ENCODE results near the gene SLAMF1. TPM values are rescaled to one million over a fixed set of nuclear protein-coding genes. Genes with fewer than 3 reads are reported as not detected.

Gene SLAMF1
- total RNA-seq, 1 donor from 2014 or later, result not detected

- TF ChIP-seq, protein P1, sequence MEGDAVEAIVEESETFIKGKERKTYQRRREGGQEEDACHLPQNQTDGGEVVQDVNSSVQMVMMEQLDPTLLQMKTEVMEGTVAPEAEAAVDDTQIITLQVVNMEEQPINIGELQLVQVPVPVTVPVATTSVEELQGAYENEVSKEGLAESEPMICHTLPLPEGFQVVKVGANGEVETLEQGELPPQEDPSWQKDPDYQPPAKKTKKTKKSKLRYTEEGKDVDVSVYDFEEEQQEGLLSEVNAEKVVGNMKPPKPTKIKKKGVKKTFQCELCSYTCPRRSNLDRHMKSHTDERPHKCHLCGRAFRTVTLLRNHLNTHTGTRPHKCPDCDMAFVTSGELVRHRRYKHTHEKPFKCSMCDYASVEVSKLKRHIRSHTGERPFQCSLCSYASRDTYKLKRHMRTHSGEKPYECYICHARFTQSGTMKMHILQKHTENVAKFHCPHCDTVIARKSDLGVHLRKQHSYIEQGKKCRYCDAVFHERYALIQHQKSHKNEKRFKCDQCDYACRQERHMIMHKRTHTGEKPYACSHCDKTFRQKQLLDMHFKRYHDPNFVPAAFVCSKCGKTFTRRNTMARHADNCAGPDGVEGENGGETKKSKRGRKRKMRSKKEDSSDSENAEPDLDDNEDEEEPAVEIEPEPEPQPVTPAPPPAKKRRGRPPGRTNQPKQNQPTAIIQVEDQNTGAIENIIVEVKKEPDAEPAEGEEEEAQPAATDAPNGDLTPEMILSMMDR (IDR thresholded peaks at IDR 0.05; ENCODE audit: insufficient read depth, low read length, poor library complexity, severe bottlenecking), result no peak
- Histone ChIP-seq H3K4me3 (ENCODE audit: low read depth, low read length) (no peak overlapping the region), H3K36me3 (ENCODE audit: control insufficient read depth, insufficient read depth, low read length) (no peaks in the 10 kb centered on the region), H3K27me3 (ENCODE audit: control insufficient read depth, insufficient read depth, low read length) (no peaks in the 10 kb centered on the region)
- no peak for DNase-seq (ENCODE audit: low read depth)
Measured at GRCh38 chr1:160636076-160636475, 10.8 kb downstream of the SLAMF1 start.

DNA sequence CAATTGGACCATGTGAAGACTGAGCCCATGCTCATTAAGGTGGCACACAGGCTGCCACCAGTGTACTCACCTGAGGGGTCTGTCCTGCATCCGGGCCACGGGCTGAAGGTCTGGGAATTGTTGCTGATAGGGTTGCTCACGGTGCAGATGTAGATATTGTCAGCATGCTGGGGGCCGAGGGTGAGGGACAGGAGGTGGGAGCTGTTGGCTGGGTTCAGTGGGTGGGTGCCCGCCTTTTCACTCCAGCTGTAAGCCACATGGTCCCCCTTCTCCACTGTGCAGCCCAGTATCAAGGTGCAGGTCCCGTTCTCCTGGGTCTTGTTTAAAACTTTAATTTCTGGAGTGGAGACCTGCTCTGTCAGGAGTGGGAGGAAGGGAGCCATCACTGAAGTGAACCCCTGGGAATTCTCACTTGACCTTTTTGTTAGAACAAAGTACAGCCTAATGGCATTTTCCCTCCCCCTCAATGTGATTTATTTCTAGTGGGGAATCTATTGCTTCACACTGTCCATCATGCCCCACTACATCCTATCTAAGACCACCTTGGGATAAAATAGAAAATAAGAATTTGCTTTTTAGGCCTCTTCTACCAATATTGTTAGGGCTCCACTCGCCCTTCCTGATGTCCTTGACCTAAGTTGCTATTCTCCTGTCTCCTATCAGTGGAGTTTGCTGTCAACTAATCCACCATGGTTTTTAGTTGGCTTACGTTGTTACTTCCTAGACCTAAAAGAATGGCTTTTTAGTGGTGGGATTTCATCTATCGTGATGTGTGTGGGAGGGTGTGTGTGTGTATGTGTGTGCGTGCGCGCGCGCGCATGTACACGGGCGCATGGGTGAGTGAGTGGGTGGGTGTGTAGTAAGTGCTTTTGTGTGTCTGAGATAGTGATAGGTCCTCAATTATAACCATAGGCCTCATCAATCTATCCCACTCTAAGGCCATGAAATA is 12.0 kb downstream of the SLAMF1 start:
- TF ChIP-seq, protein P1 (IDR thresholded peaks at IDR 0.05; ENCODE audit: insufficient read depth, low read length, poor library complexity, severe bottlenecking), result no peak
- Histone ChIP-seq H3K27me3 (ENCODE audit: control insufficient read depth, insufficient read depth, low read length) (no peaks in the 10 kb centered on the region), H3K4me3 (ENCODE audit: low read depth, low read length) (no peak overlapping the region), H3K36me3 (ENCODE audit: control insufficient read depth, insufficient read depth, low read length) (no peaks in the 10 kb centered on the region)
- no peak for DNase-seq (ENCODE audit: low read depth)

DNA sequence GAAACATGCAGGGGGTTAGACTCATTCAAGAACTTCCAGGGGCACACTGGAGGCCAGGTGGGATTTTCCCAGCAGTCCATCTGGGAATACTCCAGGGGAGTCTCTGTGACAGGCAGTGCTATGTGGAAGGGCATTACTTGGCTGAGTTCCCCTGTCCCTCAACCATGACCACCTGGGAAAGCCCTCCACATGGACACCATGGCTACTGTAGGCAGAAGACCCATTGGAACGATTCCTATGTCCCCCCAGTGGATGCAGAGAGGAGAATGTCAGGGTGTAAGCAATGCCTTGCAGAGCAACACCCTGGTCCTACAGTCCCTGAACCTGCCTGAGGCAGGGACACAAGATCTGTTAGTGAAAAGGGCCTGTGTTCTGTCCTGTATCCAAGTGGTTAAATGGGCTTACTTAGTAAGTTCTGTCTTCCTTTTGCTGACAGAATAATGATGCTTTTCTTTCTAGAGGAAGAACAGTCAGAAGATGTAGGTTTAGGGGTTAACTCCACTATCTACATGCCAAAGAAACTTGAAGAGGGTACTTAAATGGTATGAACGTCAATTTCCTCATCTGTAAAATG is 13.4 kb downstream of the SLAMF1 start:
- DNase-seq (ENCODE audit: low read depth), result no peak
- TF ChIP-seq, protein P1 (IDR thresholded peaks at IDR 0.05; ENCODE audit: insufficient read depth, low read length, poor library complexity, severe bottlenecking), result no peak
- Histone ChIP-seq H3K4me3 (ENCODE audit: low read depth, low read length) (no peak overlapping the region), H3K27me3 (ENCODE audit: control insufficient read depth, insufficient read depth, low read length) (no peaks in the 10 kb centered on the region), H3K36me3 (ENCODE audit: control insufficient read depth, insufficient read depth, low read length) (no peaks in the 10 kb centered on the region)

DNA sequence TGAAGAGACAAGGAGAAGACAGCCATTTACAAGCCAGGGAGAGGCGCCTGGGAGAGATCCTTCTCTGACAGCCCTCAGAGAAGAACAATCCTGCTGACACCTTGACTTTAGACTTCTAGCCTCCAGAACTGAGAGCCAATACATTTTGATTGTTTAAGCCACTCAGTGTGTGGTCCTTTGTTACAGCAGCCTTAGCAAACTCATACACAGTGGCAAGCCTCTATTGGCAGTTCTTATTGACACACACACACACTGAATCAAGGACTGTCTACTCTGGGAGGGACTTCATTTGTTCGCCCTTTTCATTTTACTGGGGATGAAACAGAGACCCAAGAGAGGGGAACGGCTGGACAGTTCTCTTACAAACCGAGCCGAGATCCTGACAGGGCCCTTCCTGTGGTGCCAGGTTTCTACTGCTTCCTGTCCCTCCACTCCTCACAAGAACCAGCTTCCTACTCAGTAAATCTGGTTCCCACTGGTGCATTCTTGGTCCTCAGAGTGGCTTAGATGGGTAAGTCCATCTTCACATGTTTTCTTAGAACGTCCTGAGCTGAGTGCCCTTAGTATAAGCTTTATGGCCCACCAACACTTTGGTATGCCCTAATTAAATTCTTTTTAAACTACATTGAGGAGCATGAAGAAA is 14.7 kb downstream of the SLAMF1 start:
- no peak overlapping the region for H3K4me3 ChIP-seq (ENCODE audit: low read depth, low read length)
- no peak for DNase-seq (ENCODE audit: low read depth)
- TF ChIP-seq, protein P1 (IDR thresholded peaks at IDR 0.05; ENCODE audit: insufficient read depth, low read length, poor library complexity, severe bottlenecking), result no peak
- no peaks in the 10 kb centered on the region for H3K36me3 ChIP-seq (ENCODE audit: control insufficient read depth, insufficient read depth, low read length)
- no peaks in the 10 kb centered on the region for H3K27me3 ChIP-seq (ENCODE audit: control insufficient read depth, insufficient read depth, low read length)

GRCh38 chr1:160630523-160631451 is 16.1 kb downstream of the SLAMF1 start:
- Histone ChIP-seq H3K36me3 (ENCODE audit: control insufficient read depth, insufficient read depth, low read length) (no peaks in the 10 kb centered on the region), H3K27me3 (ENCODE audit: control insufficient read depth, insufficient read depth, low read length) (no peaks in the 10 kb centered on the region), H3K4me3 (ENCODE audit: low read depth, low read length) (no peak overlapping the region)
- TF ChIP-seq, protein P1 (IDR thresholded peaks at IDR 0.05; ENCODE audit: insufficient read depth, low read length, poor library complexity, severe bottlenecking), result no peak
- DNase-seq (ENCODE audit: low read depth), result no peak
